Large intestine (tissue), 3 donors: ENCODE results near the gene SEL1L3. TPM values are rescaled to one million over a fixed set of nuclear protein-coding genes. Genes with fewer than 3 reads are reported as not detected.

Experiments used
- DNase-seq, 2 donors: peaks; one replicate each; pipeline versions ENCODE4 v3.0.0 to v3.0.0-alpha.2; 2013
- H3K27ac ChIP-seq: one replicate; pipeline ENCODE4 v1.5.1; 2013; ENCODE audit warnings: low read length
- H3K27me3 ChIP-seq: 2 replicates; pipeline ENCODE4 v1.6.1; 2013; ENCODE audit warnings: low read length; ENCODE audit not compliant: control insufficient read depth, insufficient read depth
- H3K36me3 ChIP-seq: 2 replicates; pipeline ENCODE4 v1.6.1; 2013; ENCODE audit warnings: low read length; ENCODE audit not compliant: control insufficient read depth, insufficient read depth
- H3K4me1 ChIP-seq: one replicate; pipeline ENCODE4 v1.6.1; 2013; ENCODE audit warnings: low read length; ENCODE audit not compliant: control insufficient read depth, insufficient read depth
- H3K4me3 ChIP-seq: one replicate; pipeline ENCODE4 v1.5.1; 2013; ENCODE audit warnings: low read length
- H3K9me3 ChIP-seq: one replicate; pipeline ENCODE4 v1.6.1; 2013; ENCODE audit warnings: mild to moderate bottlenecking, low read depth, low read length, moderate library complexity; ENCODE audit not compliant: control insufficient read depth
- whole genome bisulfite sequencing: methylation state at CpG from one replicate; pipeline ENCODE4 v1.1.5; 2013; ENCODE audit warnings: low lambda C conversion rate; ENCODE audit not compliant: insufficient coverage; 5-methylcytosine and 5-hydroxymethylcytosine counted together
- polyA plus RNA-seq: library from polyadenylated mRNA; unstranded; fragments of 120-200 nt; gene quantifications from one replicate; pipeline ENCODE4 v1.2.1, GENCODE V29; 2013

SEL1L3 gene
- polyA plus RNA-seq, 1 donor: 58.7 TPM

DNA sequence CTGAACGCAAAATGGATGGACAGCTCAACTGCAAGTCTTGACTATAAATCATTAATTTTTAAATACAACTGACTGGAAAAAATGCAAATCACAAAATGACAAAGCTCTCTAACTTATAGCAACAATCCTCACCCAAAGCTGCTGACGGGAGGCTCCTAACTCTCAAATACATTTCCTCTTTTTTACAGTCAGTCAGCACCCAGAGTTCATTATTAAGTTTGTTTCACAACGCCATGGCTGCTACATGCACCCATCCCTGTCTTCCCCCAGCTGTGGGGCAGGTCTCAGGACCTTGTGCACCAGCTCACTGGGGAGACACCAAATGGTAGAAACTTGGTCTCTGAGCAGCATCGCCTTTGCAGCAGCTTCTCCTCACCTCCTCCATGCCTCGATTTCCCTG is 109.5 kb downstream of the SEL1L3 start:
- H3K27ac ChIP-seq: no peak overlapping the region

DNA sequence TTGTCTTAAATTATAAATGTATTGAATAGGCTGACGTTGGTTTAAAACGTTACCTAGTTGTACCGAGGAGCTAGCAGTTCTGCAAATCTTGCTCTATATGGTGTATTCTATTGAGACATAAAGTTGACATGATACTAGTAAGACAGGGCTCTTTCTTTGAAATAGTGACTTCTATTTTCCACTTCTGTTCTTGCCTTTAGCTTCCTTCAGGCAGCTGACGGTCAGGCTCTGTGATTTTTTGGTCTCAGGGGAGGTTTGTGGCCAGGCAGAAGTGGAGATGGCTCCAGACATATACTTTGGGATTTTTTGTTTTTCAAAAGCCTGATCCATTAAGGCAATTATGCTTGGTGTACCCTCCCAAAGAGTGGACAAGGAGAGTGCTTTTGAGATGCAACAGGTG is 111.9 kb downstream of the SEL1L3 start:
- no peaks in the 10 kb centered on the region for H3K27me3 ChIP-seq
- no peaks in the 10 kb centered on the region for H3K4me1 ChIP-seq
- no peak for DNase-seq
- no peak overlapping the region for H3K27ac ChIP-seq
- H3K36me3 ChIP-seq: peaks cover 11% of the 10 kb centered on the region
- 100% methylated on average over 1 of the region's 4 CpGs for WGBS
- no peak overlapping the region for H3K4me3 ChIP-seq
- H3K9me3 ChIP-seq: no peaks in the 10 kb centered on the region

More for the DNA sequence above, 109.5 kb downstream of the SEL1L3 start:
- no peaks in the 10 kb centered on the region for H3K4me1 ChIP-seq
- no peak overlapping the region for H3K4me3 ChIP-seq
- H3K36me3 ChIP-seq: peaks cover 11% of the 10 kb centered on the region
- no peak for DNase-seq
- no CpG with 5 or more reads among the region's 5 CpGs for WGBS
- H3K9me3 ChIP-seq: no peaks in the 10 kb centered on the region
- no peaks in the 10 kb centered on the region for H3K27me3 ChIP-seq

DNA sequence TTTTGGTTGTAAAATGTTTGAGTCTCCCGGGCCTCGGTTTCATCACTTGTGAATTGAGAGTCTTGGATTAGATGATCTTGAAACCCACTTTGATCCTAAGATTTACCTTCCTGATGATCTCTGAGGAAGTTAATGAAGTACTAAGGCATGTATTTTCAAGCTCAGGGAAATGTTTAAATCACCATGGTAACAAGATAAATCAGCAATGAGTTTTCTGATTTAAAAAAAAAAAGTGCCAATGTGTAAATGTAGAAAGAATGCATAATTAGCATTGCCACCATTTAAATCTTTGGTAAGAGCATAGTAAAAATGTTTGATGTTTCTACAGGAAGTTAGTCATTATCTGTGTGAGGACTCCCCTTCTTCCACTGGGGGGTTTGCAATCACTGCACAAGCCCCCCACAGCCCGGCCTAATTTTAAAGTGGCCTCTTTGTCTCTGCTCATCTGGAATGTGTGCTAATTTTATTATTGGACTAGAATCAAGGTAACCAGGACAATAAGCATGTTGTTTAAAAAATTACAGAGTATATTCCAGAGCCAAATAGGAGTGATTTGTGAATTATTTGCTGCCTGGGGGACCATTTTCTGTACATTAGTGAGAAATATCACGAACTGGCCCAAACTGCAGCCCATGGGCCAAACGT is 113.5 kb downstream of the SEL1L3 start:
- DNase-seq: no peak
- H3K36me3 ChIP-seq: peaks cover 5% of the 10 kb centered on the region
- H3K4me3 ChIP-seq: no peak overlapping the region
- no peaks in the 10 kb centered on the region for H3K9me3 ChIP-seq
- no peaks in the 10 kb centered on the region for H3K27me3 ChIP-seq
- H3K27ac ChIP-seq: no peak overlapping the region
- no CpG with 5 or more reads among the region's 5 CpGs for WGBS
- no peaks in the 10 kb centered on the region for H3K4me1 ChIP-seq

DNA sequence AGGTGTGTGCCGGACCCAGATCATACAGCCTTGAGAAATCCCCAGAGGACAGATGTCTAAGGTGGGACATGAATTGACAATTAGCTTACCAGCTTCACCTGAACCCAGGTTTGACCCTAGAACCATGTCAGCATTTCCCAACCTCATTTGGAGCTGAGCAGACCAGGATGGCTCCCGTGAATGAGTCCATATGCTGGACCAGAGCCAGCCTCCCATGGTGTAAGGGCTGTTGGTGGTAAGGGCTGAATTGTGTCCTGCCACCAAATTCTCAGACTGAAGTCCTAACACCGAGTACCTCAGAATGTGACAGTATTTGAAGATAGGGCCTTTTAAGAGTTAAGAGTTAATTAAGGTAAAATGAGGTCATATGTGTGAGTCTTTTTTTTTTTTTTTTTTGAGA is 118.8 kb downstream of the SEL1L3 start:
- Histone ChIP-seq H3K9me3 (no peaks in the 10 kb centered on the region), H3K27me3 (no peaks in the 10 kb centered on the region), H3K27ac (no peak overlapping the region), H3K4me1 (no peaks in the 10 kb centered on the region), H3K36me3 (peaks cover 4% of the 10 kb centered on the region), H3K4me3 (no peak overlapping the region)
- no CpG with 5 or more reads among the region's 3 CpGs for WGBS
- DNase-seq: no peak

DNA sequence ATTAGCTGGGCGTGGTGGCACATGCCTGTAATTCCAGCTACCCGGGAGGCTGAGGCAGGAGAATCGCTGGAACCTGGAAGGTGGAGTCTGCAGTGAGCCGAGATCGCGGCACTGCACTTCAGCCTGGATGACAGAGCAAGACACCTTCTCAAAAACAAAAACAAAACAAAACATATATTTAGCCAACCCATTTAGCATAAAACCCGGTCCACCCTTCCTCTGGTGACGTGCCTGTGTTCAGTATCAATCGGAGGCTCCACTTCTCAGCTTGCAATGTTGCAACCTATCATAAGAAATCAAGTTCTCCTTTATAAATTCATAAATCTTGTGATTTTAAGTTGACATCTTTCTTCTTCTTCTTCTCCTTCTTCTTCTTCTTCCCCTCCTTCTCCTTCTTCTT is 133.2 kb downstream of the SEL1L3 start:
- Histone ChIP-seq H3K27me3 (no peaks in the 10 kb centered on the region), H3K4me1 (no peaks in the 10 kb centered on the region), H3K27ac (no peak overlapping the region), H3K36me3 (no peaks in the 10 kb centered on the region), H3K9me3 (no peaks in the 10 kb centered on the region), H3K4me3 (no peak overlapping the region)
- 100% methylated on average over 1 of the region's 9 CpGs for WGBS
- no peak for DNase-seq

DNA sequence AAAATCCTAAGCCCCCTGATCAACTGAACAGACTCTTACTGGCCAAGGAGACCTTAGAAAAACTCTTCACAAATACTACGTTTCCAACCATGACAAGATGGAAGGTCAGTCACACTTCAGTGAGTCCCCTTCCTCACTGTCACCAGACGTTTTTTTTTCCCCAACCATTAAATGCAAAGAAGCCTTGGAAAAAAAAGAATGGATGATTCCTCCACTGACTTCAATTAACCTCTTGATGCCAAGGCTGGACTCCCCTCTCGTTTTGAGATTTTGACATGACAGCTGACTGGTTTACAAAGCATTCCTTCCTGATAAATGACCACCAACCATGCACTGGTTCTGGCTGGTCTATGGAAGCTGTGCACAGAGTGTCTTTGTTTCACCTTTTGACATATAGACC is 133.9 kb downstream of the SEL1L3 start:
- H3K27me3 ChIP-seq: no peaks in the 10 kb centered on the region
- H3K4me3 ChIP-seq: no peak overlapping the region
- no peak for DNase-seq
- no peak overlapping the region for H3K27ac ChIP-seq
- no CpG with 5 or more reads among the region's 3 CpGs for WGBS
- H3K4me1 ChIP-seq: no peaks in the 10 kb centered on the region
- no peaks in the 10 kb centered on the region for H3K9me3 ChIP-seq
- no peaks in the 10 kb centered on the region for H3K36me3 ChIP-seq

- Histone ChIP-seq H3K36me3 (no peaks in the 10 kb centered on the region), H3K4me3 (no peak overlapping the region), H3K4me1 (no peaks in the 10 kb centered on the region), H3K9me3 (no peaks in the 10 kb centered on the region), H3K27me3 (no peaks in the 10 kb centered on the region), H3K27ac (no peak overlapping the region)
- DNase-seq: no peak
- no CpG with 5 or more reads among the region's 9 CpGs for WGBS
These were observed 134.9 kb downstream of the SEL1L3 start for GRCh38 chr4:25727711-25728493.

- DNase-seq: no peak
- Histone ChIP-seq H3K4me1 (no peaks in the 10 kb centered on the region), H3K36me3 (no peaks in the 10 kb centered on the region), H3K4me3 (no peak overlapping the region), H3K27me3 (no peaks in the 10 kb centered on the region), H3K27ac (no peak overlapping the region), H3K9me3 (no peaks in the 10 kb centered on the region)
- WGBS: 100% methylated on average over 1 of the region's 7 CpGs
These were observed 136.9 kb downstream of the SEL1L3 start for GRCh38 chr4:25725870-25726269.

- Histone ChIP-seq H3K4me1 (no peaks in the 10 kb centered on the region), H3K27me3 (no peaks in the 10 kb centered on the region), H3K4me3 (no peak overlapping the region), H3K27ac (no peak overlapping the region), H3K9me3 (no peaks in the 10 kb centered on the region), H3K36me3 (no peaks in the 10 kb centered on the region)
- WGBS: no CpG with 5 or more reads among the region's 1 CpG
- DNase-seq: no peak
These were observed 139.4 kb downstream of the SEL1L3 start for GRCh38 chr4:25723409-25723808.

DNA sequence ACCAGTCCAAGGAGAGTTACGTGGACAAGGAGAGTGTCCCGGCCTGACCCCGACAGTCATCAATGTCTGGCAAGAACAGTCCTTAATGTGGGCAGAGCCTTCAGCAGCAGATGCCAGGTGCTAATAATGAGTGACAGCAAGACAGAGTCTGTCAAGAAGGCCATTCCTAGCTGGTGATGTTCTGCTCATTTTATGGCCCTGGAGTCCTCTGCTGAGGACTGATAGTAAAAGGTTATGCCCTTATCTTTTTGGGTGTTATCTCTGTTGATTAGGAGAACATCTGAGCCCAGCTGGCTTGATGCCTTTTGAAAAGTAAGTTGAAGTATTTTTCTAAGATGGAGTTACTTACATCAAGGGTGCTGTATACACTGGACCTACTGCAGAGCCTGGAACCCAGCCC is 139.8 kb downstream of the SEL1L3 start:
- Histone ChIP-seq H3K4me1 (no peaks in the 10 kb centered on the region), H3K9me3 (no peaks in the 10 kb centered on the region), H3K36me3 (no peaks in the 10 kb centered on the region), H3K27me3 (no peaks in the 10 kb centered on the region), H3K4me3 (no peak overlapping the region), H3K27ac (no peak overlapping the region)
- WGBS: no CpG with 5 or more reads among the region's 3 CpGs
- DNase-seq: no peak

DNA sequence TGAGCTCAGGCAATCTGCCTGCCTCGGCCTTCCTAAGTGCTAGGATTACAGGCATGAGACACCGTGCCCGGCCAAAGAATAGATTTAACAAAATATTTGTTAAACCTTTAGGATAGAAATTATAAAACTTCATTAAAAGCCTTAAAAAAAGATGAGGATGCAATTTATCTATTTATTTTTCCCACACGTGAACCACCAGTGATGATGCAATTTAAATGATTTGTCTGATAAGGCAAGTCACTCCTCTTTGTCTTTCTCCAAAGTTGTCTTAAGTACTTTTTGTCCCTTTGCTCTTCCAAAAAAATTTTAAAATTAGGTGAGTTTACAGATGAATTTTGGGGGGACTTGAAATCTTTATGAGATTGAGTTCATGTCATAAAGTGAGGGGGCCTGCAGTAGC is 149.0 kb downstream of the SEL1L3 start:
- 71% methylated on average over 3 of the region's 4 CpGs for WGBS
- DNase-seq: no peak
- H3K9me3 ChIP-seq: no peaks in the 10 kb centered on the region
- H3K27me3 ChIP-seq: no peaks in the 10 kb centered on the region
- H3K27ac ChIP-seq: no peak overlapping the region
- H3K4me1 ChIP-seq: no peaks in the 10 kb centered on the region
- no peaks in the 10 kb centered on the region for H3K36me3 ChIP-seq
- H3K4me3 ChIP-seq: no peak overlapping the region
